Effector memory CD4-positive, alpha-beta T cell (primary cell): Measurements from ENCODE around the gene SPINK9.

Source experiments
- DNase-seq, 3 donors: peaks; one replicate each; pipeline ENCODE4 v3.0.0-alpha.2; 2020
- H3K27ac ChIP-seq: 2 replicates; pipeline ENCODE4 v1.7.0; 2013; ENCODE audit warnings: mild to moderate bottlenecking, low read length, moderate library complexity; ENCODE audit not compliant: insufficient read depth, poor library complexity, severe bottlenecking
- H3K27me3 ChIP-seq: replicated peaks from 2 replicates; pipeline ENCODE4 v1.7.0; 2013; ENCODE audit warnings: mild to moderate bottlenecking, low read length; ENCODE audit not compliant: insufficient read depth, control insufficient read depth, poor library complexity, severe bottlenecking
- H3K36me3 ChIP-seq: 2 replicates; pipeline ENCODE4 v1.7.0; 2013; ENCODE audit warnings: mild to moderate bottlenecking, low read length, moderate library complexity; ENCODE audit not compliant: control insufficient read depth, insufficient read depth
- H3K4me1 ChIP-seq: 2 replicates; pipeline ENCODE4 v1.7.0; 2013; ENCODE audit warnings: low read length, mild to moderate bottlenecking; ENCODE audit not compliant: control insufficient read depth, insufficient read depth, poor library complexity, severe bottlenecking
- H3K4me3 ChIP-seq: 2 replicates; pipeline ENCODE4 v1.7.0; 2013; ENCODE audit warnings: low read length, low read depth, mild to moderate bottlenecking; ENCODE audit not compliant: insufficient read depth, poor library complexity, severe bottlenecking
- H3K9me3 ChIP-seq: 2 replicates; pipeline ENCODE4 v1.7.0; 2013; ENCODE audit warnings: mild to moderate bottlenecking, low read length, moderate library complexity; ENCODE audit not compliant: control insufficient read depth

The SPINK9 gene

GRCh38 chr5:148364343-148364742, 29.0 kb downstream of the SPINK9 start:
- Histone ChIP-seq H3K36me3 (no peaks in the 10 kb centered on the region), H3K27ac (no peak overlapping the region), H3K27me3 (no peaks in the 10 kb centered on the region), H3K9me3 (no peaks in the 10 kb centered on the region), H3K4me3 (no peak overlapping the region), H3K4me1 (no peaks in the 10 kb centered on the region)
- DNase-seq, result no peak

GRCh38 chr5:148368299-148368698, 32.9 kb downstream of the SPINK9 start:
- Histone ChIP-seq H3K4me1 (no peaks in the 10 kb centered on the region), H3K4me3 (no peak overlapping the region), H3K27me3 (no peaks in the 10 kb centered on the region), H3K27ac (no peak overlapping the region), H3K9me3 (no peaks in the 10 kb centered on the region), H3K36me3 (no peaks in the 10 kb centered on the region)
- no peak for DNase-seq

- no peak overlapping the region for H3K4me3 ChIP-seq
- H3K27me3 ChIP-seq, result no peaks in the 10 kb centered on the region
- H3K9me3 ChIP-seq, result no peaks in the 10 kb centered on the region
- no peaks in the 10 kb centered on the region for H3K4me1 ChIP-seq
- no peaks in the 10 kb centered on the region for H3K36me3 ChIP-seq
- no peak for DNase-seq
- H3K27ac ChIP-seq, result no peak overlapping the region
Measured at GRCh38 chr5:148372166-148372725, 36.9 kb downstream of the SPINK9 start.

GRCh38 chr5:148372893-148373292, 37.5 kb downstream of the SPINK9 start:
- H3K36me3 ChIP-seq, result no peaks in the 10 kb centered on the region
- no peaks in the 10 kb centered on the region for H3K27me3 ChIP-seq
- no peaks in the 10 kb centered on the region for H3K9me3 ChIP-seq
- no peak overlapping the region for H3K27ac ChIP-seq
- H3K4me1 ChIP-seq, result no peaks in the 10 kb centered on the region
- H3K4me3 ChIP-seq, result no peak overlapping the region
- DNase-seq, result no peak

GRCh38 chr5:148374690-148375360, 39.5 kb downstream of the SPINK9 start:
- H3K4me1 ChIP-seq, result no peaks in the 10 kb centered on the region
- peak in 1 of 3 donors; percentile 0 for DNase-seq

GRCh38 chr5:148376198-148376597, 40.8 kb downstream of the SPINK9 start:
- no peaks in the 10 kb centered on the region for H3K36me3 ChIP-seq
- no peak for DNase-seq
- no peaks in the 10 kb centered on the region for H3K4me1 ChIP-seq
- no peaks in the 10 kb centered on the region for H3K9me3 ChIP-seq
- H3K27ac ChIP-seq, result no peak overlapping the region
- no peaks in the 10 kb centered on the region for H3K27me3 ChIP-seq
- no peak overlapping the region for H3K4me3 ChIP-seq

More at GRCh38 chr5:148374690-148375360, 39.5 kb downstream of the SPINK9 start:
- no peak overlapping the region for H3K27ac ChIP-seq
- no peak overlapping the region for H3K4me3 ChIP-seq
- no peaks in the 10 kb centered on the region for H3K9me3 ChIP-seq
- H3K27me3 ChIP-seq, result no peaks in the 10 kb centered on the region
- H3K36me3 ChIP-seq, result no peaks in the 10 kb centered on the region

GRCh38 chr5:148378670-148379069, 43.3 kb downstream of the SPINK9 start:
- no peak overlapping the region for H3K4me3 ChIP-seq
- no peaks in the 10 kb centered on the region for H3K27me3 ChIP-seq
- H3K4me1 ChIP-seq, result no peaks in the 10 kb centered on the region
- H3K9me3 ChIP-seq, result no peaks in the 10 kb centered on the region
- no peaks in the 10 kb centered on the region for H3K36me3 ChIP-seq
- no peak overlapping the region for H3K27ac ChIP-seq
- DNase-seq, result no peak

- DNase-seq, result no peak
- H3K9me3 ChIP-seq, result no peaks in the 10 kb centered on the region
- H3K27me3 ChIP-seq, result no peaks in the 10 kb centered on the region
- no peak overlapping the region for H3K4me3 ChIP-seq
- peaks cover 2% of the 10 kb centered on the region for H3K4me1 ChIP-seq
- H3K36me3 ChIP-seq, result no peaks in the 10 kb centered on the region
- no peak overlapping the region for H3K27ac ChIP-seq
Measured at GRCh38 chr5:148379340-148379739, 44.0 kb downstream of the SPINK9 start.

GRCh38 chr5:148381906-148382305, 46.5 kb downstream of the SPINK9 start:
- no peaks in the 10 kb centered on the region for H3K9me3 ChIP-seq
- peaks cover 16% of the 10 kb centered on the region for H3K4me1 ChIP-seq
- H3K36me3 ChIP-seq, result no peaks in the 10 kb centered on the region
- DNase-seq, result no peak
- no peak overlapping the region for H3K27ac ChIP-seq
- no peak overlapping the region for H3K4me3 ChIP-seq
- no peaks in the 10 kb centered on the region for H3K27me3 ChIP-seq

GRCh38 chr5:148382961-148383360, 47.6 kb downstream of the SPINK9 start:
- DNase-seq, result no peak
- peak overlapping the region; percentile 71 for H3K4me3 ChIP-seq
- no peaks in the 10 kb centered on the region for H3K9me3 ChIP-seq
- peak overlapping the region; percentile 96 for H3K27ac ChIP-seq
- no peaks in the 10 kb centered on the region for H3K36me3 ChIP-seq
- H3K27me3 ChIP-seq, result no peaks in the 10 kb centered on the region
- peaks cover 16% of the 10 kb centered on the region for H3K4me1 ChIP-seq
